ENCODE data around the gene DIP2C. TPM values are rescaled to one million over a fixed set of nuclear protein-coding genes. Genes with fewer than 3 reads are reported as not detected.

DIP2C gene
- total RNA-seq, 3 donors from 2014 or later: 17.1 to 48.2 (median 20.3) TPM

DNA sequence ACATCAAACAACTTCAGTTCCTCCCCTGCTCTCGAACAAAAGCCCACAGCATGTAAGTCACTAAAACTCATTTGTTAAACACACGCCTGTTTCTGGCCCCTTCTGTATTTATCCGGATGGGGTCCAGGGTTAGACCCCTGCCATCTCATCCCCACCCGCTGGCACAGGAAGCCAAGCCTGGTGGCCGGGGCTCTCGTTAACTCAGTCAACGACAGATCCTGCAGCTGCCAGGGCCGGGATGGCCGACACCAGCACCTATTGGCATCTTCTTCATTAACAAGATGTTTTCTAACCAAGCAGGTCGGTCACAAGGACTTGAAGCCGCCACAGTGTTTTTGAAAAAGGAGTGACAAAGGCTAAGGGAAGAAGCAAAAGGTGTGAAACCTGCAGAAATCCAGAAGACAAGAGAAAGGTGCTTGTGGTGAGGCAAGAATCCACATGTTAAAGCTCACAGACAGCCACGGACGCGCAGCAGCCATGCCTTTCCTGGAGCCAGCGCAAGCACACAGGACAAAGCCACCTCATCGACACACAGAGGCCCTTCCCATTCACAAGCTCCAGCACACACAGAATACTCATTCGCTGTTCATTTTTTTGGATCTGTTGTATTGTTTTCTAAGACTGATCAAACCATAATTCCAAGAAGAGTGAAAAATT is 202.7 kb downstream of the DIP2C start:
- Histone ChIP-seq H3K27me3 (no peaks in the 10 kb centered on the region), H3K9me3 (no peaks in the 10 kb centered on the region), H3K27ac (no peak overlapping the region), H3K36me3 (no peaks in the 10 kb centered on the region), H3K4me3 (no peak overlapping the region), H3K4me1 (no peaks in the 10 kb centered on the region)
- TF ChIP-seq, protein P1, sequence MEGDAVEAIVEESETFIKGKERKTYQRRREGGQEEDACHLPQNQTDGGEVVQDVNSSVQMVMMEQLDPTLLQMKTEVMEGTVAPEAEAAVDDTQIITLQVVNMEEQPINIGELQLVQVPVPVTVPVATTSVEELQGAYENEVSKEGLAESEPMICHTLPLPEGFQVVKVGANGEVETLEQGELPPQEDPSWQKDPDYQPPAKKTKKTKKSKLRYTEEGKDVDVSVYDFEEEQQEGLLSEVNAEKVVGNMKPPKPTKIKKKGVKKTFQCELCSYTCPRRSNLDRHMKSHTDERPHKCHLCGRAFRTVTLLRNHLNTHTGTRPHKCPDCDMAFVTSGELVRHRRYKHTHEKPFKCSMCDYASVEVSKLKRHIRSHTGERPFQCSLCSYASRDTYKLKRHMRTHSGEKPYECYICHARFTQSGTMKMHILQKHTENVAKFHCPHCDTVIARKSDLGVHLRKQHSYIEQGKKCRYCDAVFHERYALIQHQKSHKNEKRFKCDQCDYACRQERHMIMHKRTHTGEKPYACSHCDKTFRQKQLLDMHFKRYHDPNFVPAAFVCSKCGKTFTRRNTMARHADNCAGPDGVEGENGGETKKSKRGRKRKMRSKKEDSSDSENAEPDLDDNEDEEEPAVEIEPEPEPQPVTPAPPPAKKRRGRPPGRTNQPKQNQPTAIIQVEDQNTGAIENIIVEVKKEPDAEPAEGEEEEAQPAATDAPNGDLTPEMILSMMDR (IDR thresholded peaks at IDR 0.05): no peak
- TF ChIP-seq POLR2A (IDR thresholded peaks at IDR 0.05) (no peak), POLR2AphosphoS5 (IDR thresholded peaks at IDR 0.05) (no peak)
- intact Hi-C loops (cut with DNase I; ENCODE audit: low total_unique reads): no loop called here
- peak in 1 of 2 donors; percentile 10 for DNase-seq (ENCODE audit: low spot score in 2 of 2)

- Histone ChIP-seq H3K4me1 (no peaks in the 10 kb centered on the region), H3K27me3 (no peaks in the 10 kb centered on the region), H3K9me3 (no peaks in the 10 kb centered on the region), H3K27ac (no peak overlapping the region), H3K4me3 (no peak overlapping the region), H3K36me3 (no peaks in the 10 kb centered on the region)
- no peak for TF ChIP-seq POLR2AphosphoS5 (IDR thresholded peaks at IDR 0.05)
- TF ChIP-seq, protein P1 (IDR thresholded peaks at IDR 0.05): no peak
- no peak for TF ChIP-seq POLR2A (IDR thresholded peaks at IDR 0.05)
- intact Hi-C loops (cut with DNase I; ENCODE audit: low total_unique reads): no loop called here
- DNase-seq (ENCODE audit: low spot score in 2 of 2): peak in 1 of 2 donors; percentile 15
These were observed 203.3 kb downstream of the DIP2C start for GRCh38 chr10:486206-486605.

DNA sequence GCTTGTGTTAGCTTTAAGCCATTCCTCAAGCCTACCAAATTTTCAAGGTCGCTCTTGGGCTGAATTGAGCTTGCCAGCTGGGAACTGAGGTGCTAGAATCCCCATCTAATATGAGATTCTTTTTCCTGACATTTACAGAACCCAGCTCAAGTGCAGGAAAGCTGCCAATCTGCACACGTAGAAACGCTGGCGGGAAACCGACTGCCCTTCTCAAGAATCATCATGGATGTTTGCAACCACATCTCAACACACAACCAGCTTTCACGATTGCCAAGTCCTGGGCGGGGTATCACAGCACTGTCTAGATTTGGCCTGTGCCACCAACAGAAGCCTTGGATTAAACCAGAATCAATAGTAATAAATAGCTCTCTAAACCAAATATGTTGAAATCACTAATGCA is 203.7 kb downstream of the DIP2C start:
- intact Hi-C loops (cut with DNase I; ENCODE audit: low total_unique reads): no loop called here
- Histone ChIP-seq H3K9me3 (no peaks in the 10 kb centered on the region), H3K27ac (no peak overlapping the region), H3K4me3 (no peak overlapping the region), H3K4me1 (no peaks in the 10 kb centered on the region), H3K36me3 (no peaks in the 10 kb centered on the region), H3K27me3 (no peaks in the 10 kb centered on the region)
- TF ChIP-seq POLR2A (IDR thresholded peaks at IDR 0.05) (no peak), POLR2AphosphoS5 (IDR thresholded peaks at IDR 0.05) (no peak)
- TF ChIP-seq, protein P1 (IDR thresholded peaks at IDR 0.05): no peak
- DNase-seq (ENCODE audit: low spot score in 2 of 2): peak in 1 of 2 donors; percentile 15

DNA sequence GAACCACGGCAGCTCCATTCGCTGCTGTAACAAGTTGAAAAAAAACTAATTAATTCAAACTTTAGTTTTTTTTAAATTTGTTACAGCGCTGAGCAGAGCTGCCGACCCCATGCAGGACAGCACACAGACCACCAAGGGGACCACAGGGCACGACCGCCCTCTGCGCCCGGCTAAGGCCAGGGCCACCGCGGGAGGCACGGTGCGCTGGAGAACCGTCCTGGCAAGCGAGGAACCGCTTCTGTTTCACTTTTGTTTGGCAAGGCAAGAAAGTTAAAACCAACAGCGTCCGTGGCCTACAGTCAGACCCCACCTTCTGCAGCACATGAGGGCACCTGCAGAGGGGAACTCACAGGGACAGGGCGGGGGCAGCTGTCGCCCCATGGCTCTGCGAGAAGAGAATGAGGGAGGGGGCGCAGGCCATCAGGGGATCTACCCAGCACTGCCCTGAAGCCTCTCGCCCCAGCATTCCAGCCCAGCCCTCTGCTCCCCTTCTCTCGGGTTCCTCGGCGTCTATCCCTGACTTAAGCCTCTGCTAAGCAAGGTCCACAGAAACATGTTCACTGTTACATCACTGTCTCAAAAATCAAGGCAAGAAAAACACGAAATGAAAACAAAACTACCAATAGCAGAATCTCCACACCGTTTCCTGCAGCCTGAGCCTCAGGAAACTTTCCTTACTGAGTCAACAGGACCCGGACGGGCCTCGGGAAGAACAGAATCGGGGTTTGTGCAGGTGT is 204.4 kb downstream of the DIP2C start:
- Histone ChIP-seq H3K4me1 (no peaks in the 10 kb centered on the region), H3K27ac (peak overlapping the region in 1 of 2 donors; percentile 20), H3K36me3 (no peaks in the 10 kb centered on the region), H3K4me3 (peak overlapping the region; percentile 24 to 54 (median 40)), H3K27me3 (no peaks in the 10 kb centered on the region), H3K9me3 (no peaks in the 10 kb centered on the region)
- TF ChIP-seq POLR2AphosphoS5 (IDR thresholded peaks at IDR 0.05): no peak
- no peak for TF ChIP-seq POLR2A (IDR thresholded peaks at IDR 0.05)
- TF ChIP-seq, protein P1 (IDR thresholded peaks at IDR 0.05): no peak
- no peak for DNase-seq (ENCODE audit: low spot score in 2 of 2)
- intact Hi-C loops (cut with DNase I; ENCODE audit: low total_unique reads): no loop called here

- Histone ChIP-seq H3K4me1 (no peaks in the 10 kb centered on the region), H3K9me3 (no peaks in the 10 kb centered on the region), H3K27me3 (no peaks in the 10 kb centered on the region), H3K27ac (peak overlapping the region; percentile 20 to 23), H3K4me3 (peak overlapping the region; percentile 24 to 54 (median 40)), H3K36me3 (no peaks in the 10 kb centered on the region)
- intact Hi-C loops (cut with DNase I; ENCODE audit: low total_unique reads): no loop called here
- no peak for DNase-seq (ENCODE audit: low spot score in 2 of 2)
- TF ChIP-seq, protein P1 (IDR thresholded peaks at IDR 0.05): no peak
- TF ChIP-seq POLR2A (IDR thresholded peaks at IDR 0.05) (no peak), POLR2AphosphoS5 (IDR thresholded peaks at IDR 0.05) (no peak)
These were observed 205.0 kb downstream of the DIP2C start for GRCh38 chr10:484441-484924.
